Stimulated activated CD4-positive, alpha-beta T cell treated with anti-CD3 and anti-CD28 coated beads, Interleukin-12 subunit alpha, Interleukin-12 subunit beta, amount 100 ng/mL, for 4 hours (primary cell): ENCODE results near the gene CST9.
"Not testable (repeated sequence)": the region's sequence is repeated elsewhere in the genome, so short reads cannot be mapped to it uniquely, and the experiment has no call there.

Source experiments
- DNase-seq: peaks from one replicate; pipeline ENCODE4 v3.0.0-alpha.2; 2020

The CST9 gene

GRCh38 chr20:23585808-23586734 is 19.6 kb downstream of the CST9 start:
- no peak for DNase-seq

- no peak for DNase-seq
These were observed 20.3 kb downstream of the CST9 start for GRCh38 chr20:23585449-23585807.

- no peak for DNase-seq
These were observed 21.1 kb downstream of the CST9 start for GRCh38 chr20:23584434-23585199.

- no peak for DNase-seq
These were observed 22.2 kb downstream of the CST9 start for GRCh38 chr20:23583526-23583925.

- DNase-seq = no peak
These were observed 23.4 kb downstream of the CST9 start for GRCh38 chr20:23582293-23582692.

GRCh38 chr20:23581833-23582232 is 23.9 kb downstream of the CST9 start:
- DNase-seq = not testable (repeated sequence)

- no peak for DNase-seq
These were observed 30.7 kb downstream of the CST9 start for GRCh38 chr20:23574977-23575376.

- DNase-seq = no peak
These were observed 35.4 kb downstream of the CST9 start for GRCh38 chr20:23570178-23570760.

- DNase-seq = no peak
These were observed 36.1 kb downstream of the CST9 start for GRCh38 chr20:23569570-23569969.

- no peak for DNase-seq
These were observed 36.8 kb downstream of the CST9 start for GRCh38 chr20:23568971-23569330.

- DNase-seq = no peak
These were observed 37.3 kb downstream of the CST9 start, which contains the start of gene CST9L for GRCh38 chr20:23568320-23568970. CST9L (minus strand) TSS chr20:23568484; CDS start chr20:23568450, 34 bp downstream.

- no peak for DNase-seq
These were observed 39.4 kb downstream of the CST9 start for GRCh38 chr20:23566199-23566932.

- no peak for DNase-seq
These were observed 40.1 kb downstream of the CST9 start for GRCh38 chr20:23565503-23566045.

- DNase-seq = no peak
These were observed 40.8 kb downstream of the CST9 start for GRCh38 chr20:23564927-23565326.

GRCh38 chr20:23562721-23563342 is 42.9 kb downstream of the CST9 start:
- DNase-seq = no peak

- DNase-seq = no peak
These were observed 51.3 kb downstream of the CST9 start for GRCh38 chr20:23554401-23554800.
